Islet of Langerhans (tissue), 1 donor: Measurements from ENCODE around the gene ARHGAP15.
"Not testable (repeated sequence)": the region's sequence is repeated elsewhere in the genome, so short reads cannot be mapped to it uniquely, and the experiment has no call there.

ENCODE experiments used
- FAIRE-seq: peaks from one replicate; lab custom pipeline; 2011; peaks lifted over from hg19 to GRCh38; lab: Jason Lieb, UNC

ARHGAP15 gene

GRCh38 chr2:143532061-143532460, 402.8 kb downstream of the ARHGAP15 start:
- FAIRE-seq = no peak

GRCh38 chr2:143533846-143534245, 404.6 kb downstream of the ARHGAP15 start:
- no peak for FAIRE-seq

- no peak for FAIRE-seq
Observed at GRCh38 chr2:143535802-143536201, 406.6 kb downstream of the ARHGAP15 start.

- FAIRE-seq = not testable (repeated sequence)
Observed at GRCh38 chr2:143541899-143542298, 412.7 kb downstream of the ARHGAP15 start.

GRCh38 chr2:143545059-143545948, 416.1 kb downstream of the ARHGAP15 start:
- no peak for FAIRE-seq

- no peak for FAIRE-seq
Observed at GRCh38 chr2:143545949-143546255, 416.7 kb downstream of the ARHGAP15 start.

- no peak for FAIRE-seq
Observed at GRCh38 chr2:143548032-143548431, 418.8 kb downstream of the ARHGAP15 start.

GRCh38 chr2:143550500-143550899, 421.3 kb downstream of the ARHGAP15 start:
- no peak for FAIRE-seq

GRCh38 chr2:143551971-143552650, 422.9 kb downstream of the ARHGAP15 start:
- no peak for FAIRE-seq

- no peak for FAIRE-seq
Observed at GRCh38 chr2:143553261-143553660, 424.0 kb downstream of the ARHGAP15 start.

GRCh38 chr2:143558665-143559064, 429.4 kb downstream of the ARHGAP15 start:
- no peak for FAIRE-seq

GRCh38 chr2:143559147-143559546, 429.9 kb downstream of the ARHGAP15 start:
- no peak for FAIRE-seq

GRCh38 chr2:143560724-143561123, 431.5 kb downstream of the ARHGAP15 start:
- no peak for FAIRE-seq

- FAIRE-seq = no peak
Observed at GRCh38 chr2:143564419-143564818, 435.2 kb downstream of the ARHGAP15 start.

GRCh38 chr2:143571747-143572146, 442.5 kb downstream of the ARHGAP15 start:
- no peak for FAIRE-seq

- no peak for FAIRE-seq
Observed at GRCh38 chr2:143572421-143572820, 443.2 kb downstream of the ARHGAP15 start.

GRCh38 chr2:143574069-143574468, 444.9 kb downstream of the ARHGAP15 start:
- FAIRE-seq = no peak

GRCh38 chr2:143575340-143575739, 446.1 kb downstream of the ARHGAP15 start:
- FAIRE-seq = no peak

- no peak for FAIRE-seq
Observed at GRCh38 chr2:143577489-143577888, 448.3 kb downstream of the ARHGAP15 start.

- FAIRE-seq = no peak
Observed at GRCh38 chr2:143579456-143579855, 450.2 kb downstream of the ARHGAP15 start.

GRCh38 chr2:143581134-143581533, 451.9 kb downstream of the ARHGAP15 start:
- no peak for FAIRE-seq

- no peak for FAIRE-seq
Observed at GRCh38 chr2:143582046-143582747, 453.0 kb downstream of the ARHGAP15 start.

GRCh38 chr2:143584936-143585335, 455.7 kb downstream of the ARHGAP15 start:
- no peak for FAIRE-seq
